Measurements from ENCODE around the gene FYN.

GRCh38 chr6:111781041-111781708 lies 92.1 kb downstream of the FYN start:
- TF ChIP-seq POLR2AphosphoS5 (IDR thresholded peaks at IDR 0.05; ENCODE audit: low read depth, low read length) (no peak), TAF1 (IDR thresholded peaks at IDR 0.05; ENCODE audit: low read depth, low read length) (no peak), POLR2A (IDR thresholded peaks at IDR 0.05; ENCODE audit: low read depth, low read length) (no peak), PAX5 (IDR thresholded peaks at IDR 0.05; ENCODE audit: insufficient read depth, low read length, severe bottlenecking) (no peak), POU2F2 (IDR thresholded peaks at IDR 0.05; ENCODE audit: low read depth, low read length) (no peak)

All from GM12891 (cell line).